ENCODE data around the gene SLC5A4. TPM values are rescaled to one million over a fixed set of nuclear protein-coding genes. Genes with fewer than 3 reads are reported as not detected.

The SLC5A4 gene
- total and polyA plus RNA-seq, 7 donors = 0.03 to 0.45 (median 0.19) TPM; not detected in 4

GRCh38 chr22:32236970-32237369 is 18.2 kb downstream of the SLC5A4 start:
- ATAC-seq = no peak
- TF ChIP-seq CTCF (IDR thresholded peaks at IDR 0.05) = no peak
- Histone ChIP-seq H3K27me3 (ENCODE audit: insufficient read depth in 3 of 3, low read length in 2 of 3) (peaks cover 0 to 2% (median 0%) of the 10 kb centered on the region in 3 donors), H3K36me3 (ENCODE audit: insufficient read depth in 1 of 2, low read depth in 1 of 2) (no peaks in the 10 kb centered on the region), H3K4me1 (no peaks in the 10 kb centered on the region), H3K9me3 (no peaks in the 10 kb centered on the region), H3K27ac (no peak overlapping the region), H3K4me3 (no peak overlapping the region)
- no peak for DNase-seq
- 50 to 62% (median 52%) methylated on average over 8 of the region's 8 CpGs for WGBS, 3 donors
- intact Hi-C loops (cut with DNase I) = no loop called here

- no peak overlapping the region for H3K4me3 ChIP-seq
- TF ChIP-seq CTCF (IDR thresholded peaks at IDR 0.05) = no peak
- H3K4me1 ChIP-seq = no peaks in the 10 kb centered on the region
- 84 to 89% (median 89%) methylated on average over 5 of the region's 5 CpGs for WGBS, 3 donors
- no peak for ATAC-seq
- peaks cover 0 to 2% (median 0%) of the 10 kb centered on the region in 3 donors for H3K27me3 ChIP-seq (ENCODE audit: insufficient read depth in 3 of 3, low read length in 2 of 3)
- H3K9me3 ChIP-seq = no peaks in the 10 kb centered on the region
- no peaks in the 10 kb centered on the region for H3K36me3 ChIP-seq (ENCODE audit: insufficient read depth in 1 of 2, low read depth in 1 of 2)
- intact Hi-C loops (cut with DNase I) = no loop called here
- DNase-seq = no peak
- no peak overlapping the region for H3K27ac ChIP-seq
These were observed 22.1 kb downstream of the SLC5A4 start for GRCh38 chr22:32233091-32233490.

GRCh38 chr22:32232191-32232830 is 22.8 kb downstream of the SLC5A4 start:
- Histone ChIP-seq H3K9me3 (no peaks in the 10 kb centered on the region), H3K4me1 (no peaks in the 10 kb centered on the region), H3K36me3 (ENCODE audit: insufficient read depth in 1 of 2, low read depth in 1 of 2) (no peaks in the 10 kb centered on the region), H3K27ac (no peak overlapping the region), H3K27me3 (ENCODE audit: insufficient read depth in 3 of 3, low read length in 2 of 3) (peaks cover 0 to 2% (median 0%) of the 10 kb centered on the region in 3 donors), H3K4me3 (no peak overlapping the region)
- no peak for TF ChIP-seq CTCF (IDR thresholded peaks at IDR 0.05)
- ATAC-seq (no peak), DNase-seq (no peak)
- WGBS, 3 donors = 50 to 68% (median 54%) methylated on average over 5 of the region's 5 CpGs
- intact Hi-C loops (cut with DNase I) = no loop called here

GRCh38 chr22:32226326-32227104 is 28.6 kb downstream of the SLC5A4 start:
- Histone ChIP-seq H3K4me1 (no peaks in the 10 kb centered on the region), H3K27ac (no peak overlapping the region), H3K4me3 (no peak overlapping the region), H3K36me3 (ENCODE audit: insufficient read depth in 1 of 2, low read depth in 1 of 2) (no peaks in the 10 kb centered on the region), H3K9me3 (no peaks in the 10 kb centered on the region), H3K27me3 (ENCODE audit: insufficient read depth in 3 of 3, low read length in 2 of 3) (peaks cover 0 to 3% (median 2%) of the 10 kb centered on the region in 3 donors)
- no peak for TF ChIP-seq CTCF (IDR thresholded peaks at IDR 0.05)
- DNase-seq = no peak
- ATAC-seq = no peak
- WGBS, 3 donors = 49 to 59% (median 53%) methylated on average over 7 of the region's 7 CpGs
- intact Hi-C loops (cut with DNase I) = no loop called here
